K562 (cell line): Measurements from ENCODE around the gene PGGHG. TPM values are rescaled to one million over a fixed set of nuclear protein-coding genes. Genes with fewer than 3 reads are reported as not detected.

Source experiments
- ADNP ChIP-seq: fragments of 200-800 bp; sonication (Bioruptor generic); IDR thresholded peaks from 2 replicates; pipeline ENCODE4 v1.6.1; 2016; ENCODE audit warnings: missing genetic modification characterization, missing compliant biosample characterization
- CEBPG ChIP-seq, 3 experiments: fragments of 200-800 bp in 1 of 3; sonication (Bioruptor generic) in 1 of 3; sonication (generic) in 1 of 3; formaldehyde crosslinking in 1 of 3; IDR thresholded peaks in 2 of 3; conservative IDR thresholded peaks in 1 of 3; 2 replicates each; pipeline versions ENCODE4 v1.6.1 to v1.8.0; 2016 to 2022; ENCODE audit warnings: missing compliant biosample characterization in 2 of 3, missing genetic modification characterization in 2 of 3, mild to moderate bottlenecking in 1 of 3, missing genetic modification reagents in 1 of 3
- FOXA3 ChIP-seq, 2 experiments: fragments of 450-650 bp in 1 of 2; sonication (generic) in 1 of 2; formaldehyde crosslinking; IDR thresholded peaks in 1 of 2; conservative IDR thresholded peaks in 1 of 2; 2 replicates each; pipeline versions ENCODE4 v1.4.0 to v1.8.0; 2020 to 2022; ENCODE audit warnings: mild to moderate bottlenecking in 2 of 2, missing genetic modification reagents in 1 of 2
- GTF2A2 ChIP-seq: IDR thresholded peaks from 2 replicates; pipeline ENCODE4 v1.6.1; 2016; ENCODE audit warnings: mild to moderate bottlenecking, missing genetic modification characterization, missing compliant biosample characterization
- ZNF507 ChIP-seq: conservative IDR thresholded peaks from 2 replicates; pipeline ENCODE4 v1.6.1; 2017; ENCODE audit warnings: missing genetic modification characterization, missing compliant biosample characterization
- polyA plus RNA-seq, 8 experiments: library from polyadenylated mRNA; depleted of rRNA in 4 of 8; stranded (reverse) in 5 of 8; unstranded in 3 of 8; fragments of >200 nt; fragmentation: Nextera tagmentation in 2 of 8; fragmentation: Illumina TruSeq in 1 of 8; extraction: Ambion mirVana in 2 of 8; extraction: Trizol in 1 of 8; gene quantifications; 2 replicates each; pipeline versions ENCODE4 v1.2.1 to v1.2.3, GENCODE V29; 2011 to 2014; ENCODE audit warnings: inconsistent platforms in 1 of 8, missing spikeins in 1 of 8
- total RNA-seq, 7 experiments: library from RNA; depleted of rRNA in 6 of 7; stranded (reverse); fragments of >200 nt in 6 of 7; fragmentation: Illumina TruSeq in 2 of 7; extraction: Trizol in 2 of 7; gene quantifications; 2 replicates each; pipeline versions ENCODE4 v1.2.1 to v1.2.3, GENCODE V29; 2011 to 2021; ENCODE audit warnings: low replicate concordance in 1 of 7
- TF ChIP-seq, protein P1 (sequence below), 2 experiments: fragments of 450-650 bp; IDR thresholded peaks; 2 replicates each; pipeline ENCODE4 v1.6.1; 2016
- TF ChIP-seq, protein P2 (sequence below): fragments of 200-600 bp; sonication (generic); IDR thresholded peaks from one replicate; pipeline ENCODE4 v1.6.1; 2012; ENCODE audit warnings: mild to moderate bottlenecking, low read depth, low read length, inconsistent platforms
- TF ChIP-seq, protein P3 (sequence below): sonication (generic); formaldehyde crosslinking; IDR thresholded peaks from 2 replicates; pipeline ENCODE4 v1.8.0; 2022; ENCODE audit warnings: mild to moderate bottlenecking, missing genetic modification reagents, borderline replicate concordance

Gene PGGHG
- total and polyA plus RNA-seq, 9 of the 15 experiments (the other 6 are each of a cell fraction or from before 2014, with no cell fraction given), result 0.38 to 85.1 (median 18.1) TPM

DNA sequence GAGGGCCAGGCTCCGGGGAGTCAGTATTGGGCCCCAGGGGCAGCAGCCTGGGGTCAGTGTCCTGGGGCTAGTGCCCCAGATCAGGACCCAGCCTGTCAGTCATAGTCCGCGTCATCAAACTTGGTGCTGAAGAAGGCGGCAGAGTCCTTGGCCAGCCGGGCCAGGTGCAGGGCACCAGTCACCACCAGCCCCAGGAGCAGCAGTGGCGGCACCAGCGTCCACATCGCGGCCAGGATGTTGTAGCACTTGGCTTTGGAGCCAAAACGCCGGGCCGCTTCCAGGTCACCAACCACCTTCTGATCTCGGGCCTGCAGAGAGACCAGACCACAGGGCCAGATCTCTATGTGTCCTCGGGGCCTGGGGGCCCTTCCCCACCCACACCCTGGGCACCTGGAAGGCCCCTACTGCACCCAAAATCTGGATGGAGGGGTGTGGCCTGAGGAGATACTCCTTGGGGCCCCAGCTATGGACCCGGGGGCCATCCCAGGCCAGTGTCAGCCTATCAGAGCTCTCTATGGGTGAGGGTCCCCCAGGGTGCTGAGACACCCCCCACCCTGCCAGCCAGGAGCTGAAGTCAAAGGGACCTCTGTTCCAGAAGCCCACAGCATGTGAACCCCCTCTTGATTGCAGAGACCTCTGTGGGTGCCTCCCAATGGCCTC, 9.6 kb downstream of the PGGHG start (continued):
- no peak for TF ChIP-seq GTF2A2 (tag)
- no peak for TF ChIP-seq CEBPG (CRISPR knock-in tag; IDR thresholded peaks at IDR 0.05)
- no peak for TF ChIP-seq CEBPG (tag; conservative IDR thresholded peaks at IDR 0.05 in 1 of 2, IDR thresholded peaks at IDR 0.05 in 1 of 2)
- no peak for TF ChIP-seq FOXA3 (CRISPR knock-in tag; conservative IDR thresholded peaks at IDR 0.05 in 1 of 2, IDR thresholded peaks at IDR 0.05 in 1 of 2)
- TF ChIP-seq, protein P1, sequence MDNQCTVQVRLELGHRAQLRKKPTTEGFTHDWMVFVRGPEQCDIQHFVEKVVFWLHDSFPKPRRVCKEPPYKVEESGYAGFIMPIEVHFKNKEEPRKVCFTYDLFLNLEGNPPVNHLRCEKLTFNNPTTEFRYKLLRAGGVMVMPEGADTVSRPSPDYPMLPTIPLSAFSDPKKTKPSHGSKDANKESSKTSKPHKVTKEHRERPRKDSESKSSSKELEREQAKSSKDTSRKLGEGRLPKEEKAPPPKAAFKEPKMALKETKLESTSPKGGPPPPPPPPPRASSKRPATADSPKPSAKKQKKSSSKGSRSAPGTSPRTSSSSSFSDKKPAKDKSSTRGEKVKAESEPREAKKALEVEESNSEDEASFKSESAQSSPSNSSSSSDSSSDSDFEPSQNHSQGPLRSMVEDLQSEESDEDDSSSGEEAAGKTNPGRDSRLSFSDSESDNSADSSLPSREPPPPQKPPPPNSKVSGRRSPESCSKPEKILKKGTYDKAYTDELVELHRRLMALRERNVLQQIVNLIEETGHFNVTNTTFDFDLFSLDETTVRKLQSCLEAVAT (IDR thresholded peaks at IDR 0.05), result no peak
- no peak for TF ChIP-seq ADNP (tag)
- TF ChIP-seq, protein P2, sequence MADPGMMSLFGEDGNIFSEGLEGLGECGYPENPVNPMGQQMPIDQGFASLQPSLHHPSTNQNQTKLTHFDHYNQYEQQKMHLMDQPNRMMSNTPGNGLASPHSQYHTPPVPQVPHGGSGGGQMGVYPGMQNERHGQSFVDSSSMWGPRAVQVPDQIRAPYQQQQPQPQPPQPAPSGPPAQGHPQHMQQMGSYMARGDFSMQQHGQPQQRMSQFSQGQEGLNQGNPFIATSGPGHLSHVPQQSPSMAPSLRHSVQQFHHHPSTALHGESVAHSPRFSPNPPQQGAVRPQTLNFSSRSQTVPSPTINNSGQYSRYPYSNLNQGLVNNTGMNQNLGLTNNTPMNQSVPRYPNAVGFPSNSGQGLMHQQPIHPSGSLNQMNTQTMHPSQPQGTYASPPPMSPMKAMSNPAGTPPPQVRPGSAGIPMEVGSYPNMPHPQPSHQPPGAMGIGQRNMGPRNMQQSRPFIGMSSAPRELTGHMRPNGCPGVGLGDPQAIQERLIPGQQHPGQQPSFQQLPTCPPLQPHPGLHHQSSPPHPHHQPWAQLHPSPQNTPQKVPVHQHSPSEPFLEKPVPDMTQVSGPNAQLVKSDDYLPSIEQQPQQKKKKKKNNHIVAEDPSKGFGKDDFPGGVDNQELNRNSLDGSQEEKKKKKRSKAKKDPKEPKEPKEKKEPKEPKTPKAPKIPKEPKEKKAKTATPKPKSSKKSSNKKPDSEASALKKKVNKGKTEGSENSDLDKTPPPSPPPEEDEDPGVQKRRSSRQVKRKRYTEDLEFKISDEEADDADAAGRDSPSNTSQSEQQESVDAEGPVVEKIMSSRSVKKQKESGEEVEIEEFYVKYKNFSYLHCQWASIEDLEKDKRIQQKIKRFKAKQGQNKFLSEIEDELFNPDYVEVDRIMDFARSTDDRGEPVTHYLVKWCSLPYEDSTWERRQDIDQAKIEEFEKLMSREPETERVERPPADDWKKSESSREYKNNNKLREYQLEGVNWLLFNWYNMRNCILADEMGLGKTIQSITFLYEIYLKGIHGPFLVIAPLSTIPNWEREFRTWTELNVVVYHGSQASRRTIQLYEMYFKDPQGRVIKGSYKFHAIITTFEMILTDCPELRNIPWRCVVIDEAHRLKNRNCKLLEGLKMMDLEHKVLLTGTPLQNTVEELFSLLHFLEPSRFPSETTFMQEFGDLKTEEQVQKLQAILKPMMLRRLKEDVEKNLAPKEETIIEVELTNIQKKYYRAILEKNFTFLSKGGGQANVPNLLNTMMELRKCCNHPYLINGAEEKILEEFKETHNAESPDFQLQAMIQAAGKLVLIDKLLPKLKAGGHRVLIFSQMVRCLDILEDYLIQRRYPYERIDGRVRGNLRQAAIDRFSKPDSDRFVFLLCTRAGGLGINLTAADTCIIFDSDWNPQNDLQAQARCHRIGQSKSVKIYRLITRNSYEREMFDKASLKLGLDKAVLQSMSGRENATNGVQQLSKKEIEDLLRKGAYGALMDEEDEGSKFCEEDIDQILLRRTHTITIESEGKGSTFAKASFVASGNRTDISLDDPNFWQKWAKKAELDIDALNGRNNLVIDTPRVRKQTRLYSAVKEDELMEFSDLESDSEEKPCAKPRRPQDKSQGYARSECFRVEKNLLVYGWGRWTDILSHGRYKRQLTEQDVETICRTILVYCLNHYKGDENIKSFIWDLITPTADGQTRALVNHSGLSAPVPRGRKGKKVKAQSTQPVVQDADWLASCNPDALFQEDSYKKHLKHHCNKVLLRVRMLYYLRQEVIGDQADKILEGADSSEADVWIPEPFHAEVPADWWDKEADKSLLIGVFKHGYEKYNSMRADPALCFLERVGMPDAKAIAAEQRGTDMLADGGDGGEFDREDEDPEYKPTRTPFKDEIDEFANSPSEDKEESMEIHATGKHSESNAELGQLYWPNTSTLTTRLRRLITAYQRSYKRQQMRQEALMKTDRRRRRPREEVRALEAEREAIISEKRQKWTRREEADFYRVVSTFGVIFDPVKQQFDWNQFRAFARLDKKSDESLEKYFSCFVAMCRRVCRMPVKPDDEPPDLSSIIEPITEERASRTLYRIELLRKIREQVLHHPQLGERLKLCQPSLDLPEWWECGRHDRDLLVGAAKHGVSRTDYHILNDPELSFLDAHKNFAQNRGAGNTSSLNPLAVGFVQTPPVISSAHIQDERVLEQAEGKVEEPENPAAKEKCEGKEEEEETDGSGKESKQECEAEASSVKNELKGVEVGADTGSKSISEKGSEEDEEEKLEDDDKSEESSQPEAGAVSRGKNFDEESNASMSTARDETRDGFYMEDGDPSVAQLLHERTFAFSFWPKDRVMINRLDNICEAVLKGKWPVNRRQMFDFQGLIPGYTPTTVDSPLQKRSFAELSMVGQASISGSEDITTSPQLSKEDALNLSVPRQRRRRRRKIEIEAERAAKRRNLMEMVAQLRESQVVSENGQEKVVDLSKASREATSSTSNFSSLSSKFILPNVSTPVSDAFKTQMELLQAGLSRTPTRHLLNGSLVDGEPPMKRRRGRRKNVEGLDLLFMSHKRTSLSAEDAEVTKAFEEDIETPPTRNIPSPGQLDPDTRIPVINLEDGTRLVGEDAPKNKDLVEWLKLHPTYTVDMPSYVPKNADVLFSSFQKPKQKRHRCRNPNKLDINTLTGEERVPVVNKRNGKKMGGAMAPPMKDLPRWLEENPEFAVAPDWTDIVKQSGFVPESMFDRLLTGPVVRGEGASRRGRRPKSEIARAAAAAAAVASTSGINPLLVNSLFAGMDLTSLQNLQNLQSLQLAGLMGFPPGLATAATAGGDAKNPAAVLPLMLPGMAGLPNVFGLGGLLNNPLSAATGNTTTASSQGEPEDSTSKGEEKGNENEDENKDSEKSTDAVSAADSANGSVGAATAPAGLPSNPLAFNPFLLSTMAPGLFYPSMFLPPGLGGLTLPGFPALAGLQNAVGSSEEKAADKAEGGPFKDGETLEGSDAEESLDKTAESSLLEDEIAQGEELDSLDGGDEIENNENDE, result no peak
- TF ChIP-seq, protein P3, sequence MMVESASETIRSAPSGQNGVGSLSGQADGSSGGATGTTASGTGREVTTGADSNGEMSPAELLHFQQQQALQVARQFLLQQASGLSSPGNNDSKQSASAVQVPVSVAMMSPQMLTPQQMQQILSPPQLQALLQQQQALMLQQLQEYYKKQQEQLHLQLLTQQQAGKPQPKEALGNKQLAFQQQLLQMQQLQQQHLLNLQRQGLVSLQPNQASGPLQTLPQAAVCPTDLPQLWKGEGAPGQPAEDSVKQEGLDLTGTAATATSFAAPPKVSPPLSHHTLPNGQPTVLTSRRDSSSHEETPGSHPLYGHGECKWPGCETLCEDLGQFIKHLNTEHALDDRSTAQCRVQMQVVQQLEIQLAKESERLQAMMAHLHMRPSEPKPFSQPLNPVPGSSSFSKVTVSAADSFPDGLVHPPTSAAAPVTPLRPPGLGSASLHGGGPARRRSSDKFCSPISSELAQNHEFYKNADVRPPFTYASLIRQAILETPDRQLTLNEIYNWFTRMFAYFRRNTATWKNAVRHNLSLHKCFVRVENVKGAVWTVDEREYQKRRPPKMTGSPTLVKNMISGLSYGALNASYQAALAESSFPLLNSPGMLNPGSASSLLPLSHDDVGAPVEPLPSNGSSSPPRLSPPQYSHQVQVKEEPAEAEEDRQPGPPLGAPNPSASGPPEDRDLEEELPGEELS (CRISPR knock-in tag), result no peak
- TF ChIP-seq ZNF507 (tag), result no peak
